HL-60/S4 (cell line): ENCODE results near the gene LSM7.

Experiments
- in situ Hi-C: fragments of 300-500 bp; cut with MboI; formaldehyde crosslinking; loops from 2 replicates; pipeline ENCODE4 v1.14.3; 2022; ENCODE audit warnings: low sequenced_read_pairs

The LSM7 gene

GRCh38 chr19:2338751-2339643 is 10.6 kb upstream of the LSM7 start:
- in situ Hi-C loops: no loop called here

- in situ Hi-C loops: no loop called here
Observed at GRCh38 chr19:2338055-2338615, 9.7 kb upstream of the LSM7 start.

- in situ Hi-C loops: no loop called here
Observed at GRCh38 chr19:2337329-2337707, 8.9 kb upstream of the LSM7 start.

GRCh38 chr19:2336528-2337328 is 8.3 kb upstream of the LSM7 start:
- in situ Hi-C loops: no loop called here

GRCh38 chr19:2335848-2336247 is 7.5 kb upstream of the LSM7 start:
- in situ Hi-C loops: no loop called here

- in situ Hi-C loops: no loop called here
Observed at GRCh38 chr19:2334986-2335846, 6.8 kb upstream of the LSM7 start.

- in situ Hi-C loops: no loop called here
Observed at GRCh38 chr19:2334426-2334825, 6.0 kb upstream of the LSM7 start.

GRCh38 chr19:2333807-2334211 is 5.4 kb upstream of the LSM7 start:
- in situ Hi-C loops: no loop called here

- in situ Hi-C loops: no loop called here
Observed at GRCh38 chr19:2333027-2333806, 4.8 kb upstream of the LSM7 start.

- in situ Hi-C loops: no loop called here
Observed at GRCh38 chr19:2332341-2333026, 4.1 kb upstream of the LSM7 start.

- in situ Hi-C loops: no loop called here
Observed at GRCh38 chr19:2331601-2332246, 3.3 kb upstream of the LSM7 start.

GRCh38 chr19:2330632-2331284 is 2.4 kb upstream of the LSM7 start:
- in situ Hi-C loops: no loop called here

GRCh38 chr19:2330255-2330631 is 1.9 kb upstream of the LSM7 start:
- in situ Hi-C loops: no loop called here

GRCh38 chr19:2329501-2329916 is 1.1 kb upstream of the LSM7 start:
- in situ Hi-C loops: no loop called here

- in situ Hi-C loops: no loop called here
Observed at GRCh38 chr19:2329149-2329478, 728 bp upstream of the LSM7 start.

- in situ Hi-C loops: no loop called here
Observed at GRCh38 chr19:2327773-2328400, 499 bp downstream of the LSM7 start.

- in situ Hi-C loops: no loop called here
Observed at GRCh38 chr19:2326699-2327360, 1.6 kb downstream of the LSM7 start.
